ENCODE data around the gene LSM6.

DNA sequence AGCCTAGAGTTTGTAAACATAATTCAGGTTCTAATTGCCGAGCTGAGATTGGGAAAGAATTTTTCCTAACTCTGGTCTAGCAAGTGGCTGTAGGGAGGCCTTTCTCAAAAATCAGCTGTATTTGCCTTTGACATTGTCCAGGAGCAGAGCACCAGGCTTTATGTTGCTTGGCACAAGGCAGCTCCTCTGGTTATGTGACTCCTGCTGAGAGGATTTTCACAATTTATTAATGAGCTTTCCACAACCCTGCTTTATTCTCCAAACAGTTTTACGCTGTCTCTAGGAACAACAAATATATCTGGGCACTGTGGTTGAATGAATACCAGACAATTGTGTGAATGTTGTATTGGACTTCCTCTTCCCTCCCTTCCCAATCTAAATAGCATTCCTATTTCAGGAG, 14.9 kb downstream of the LSM6 start:
- no peak for TF ChIP-seq CTCF (IDR thresholded peaks at IDR 0.05; ENCODE audit: insufficient read depth, low read length)
- TF ChIP-seq GABPA (IDR thresholded peaks at IDR 0.05; ENCODE audit: low read depth), result no peak
- no peak for TF ChIP-seq SPI1 (IDR thresholded peaks at IDR 0.05; ENCODE audit: borderline replicate concordance, low read depth)

Measured in HL-60 (cell line).